GM23338 (cell line): ENCODE data around the gene C16orf74. TPM values are rescaled to one million over a fixed set of nuclear protein-coding genes. Genes with fewer than 3 reads are reported as not detected.

Experiments used
- ATAC-seq: fragments of 200-7000 bp; cut with Tn5 transposase; 3 replicates; pipeline ENCODE4 v1.9.1; 2020
- DNase-seq: peaks from one replicate; pipeline ENCODE4 v3.0.0-alpha.2; 2015; ENCODE audit warnings: low spot score
- H2AFZ ChIP-seq: fragments of 200-600 bp; sonication (generic); 2 replicates; pipeline ENCODE4 v1.8.0; 2016; ENCODE audit warnings: antibody characterized with exemption, mild to moderate bottlenecking, moderate library complexity
- H3F3A ChIP-seq: fragments of 200-600 bp; sonication (generic); replicated peaks from 2 replicates; pipeline ENCODE4 v1.8.0; 2017; ENCODE audit warnings: antibody characterized with exemption, mixed run types, low read depth
- H3K27ac ChIP-seq: fragments of 200-600 bp; sonication (generic); 2 replicates; pipeline ENCODE4 v1.6.1; 2016; ENCODE audit warnings: low read depth
- H3K27me3 ChIP-seq: fragments of 200-600 bp; sonication (generic); 2 replicates; pipeline ENCODE4 v1.8.0; 2016; ENCODE audit warnings: mild to moderate bottlenecking, mixed run types, moderate library complexity; ENCODE audit not compliant: insufficient read depth
- H3K36me3 ChIP-seq: fragments of 200-600 bp; sonication (generic); 2 replicates; pipeline ENCODE4 v1.8.0; 2016; ENCODE audit warnings: mild to moderate bottlenecking; ENCODE audit not compliant: insufficient read depth
- H3K4me1 ChIP-seq: fragments of 200-600 bp; sonication (generic); 2 replicates; pipeline ENCODE4 v1.8.0; 2016; ENCODE audit warnings: mild to moderate bottlenecking, moderate library complexity; ENCODE audit not compliant: insufficient read depth
- H3K4me2 ChIP-seq: fragments of 200-600 bp; sonication (generic); 2 replicates; pipeline ENCODE4 v1.7.1; 2017; ENCODE audit warnings: mixed run types
- H3K4me3 ChIP-seq: fragments of 200-600 bp; sonication (generic); 2 replicates; pipeline ENCODE4 v1.6.1; 2016; ENCODE audit warnings: mixed run types
- H3K79me2 ChIP-seq: fragments of 200-600 bp; sonication (generic); replicated peaks from 2 replicates; pipeline ENCODE4 v1.8.0; 2017; ENCODE audit warnings: mild to moderate bottlenecking; ENCODE audit not compliant: insufficient read depth
- H3K9me2 ChIP-seq: fragments of 200-600 bp; sonication (generic); 2 replicates; pipeline ENCODE4 v1.8.0; 2017; ENCODE audit not compliant: insufficient read depth
- H4K20me1 ChIP-seq: fragments of 200-600 bp; sonication (generic); replicated peaks from 2 replicates; pipeline ENCODE4 v1.8.0; 2017; ENCODE audit warnings: mild to moderate bottlenecking; ENCODE audit not compliant: insufficient read depth
- H3K27ac Mint-ChIP-seq: 2 replicates; pipeline ENCODE4 v1.8.0; 2020; ENCODE audit warnings: inconsistent platforms, mild to moderate bottlenecking, moderate library complexity, mixed read lengths
- H3K27me3 Mint-ChIP-seq: 3 replicates; pipeline ENCODE4 v1.8.0; 2022; ENCODE audit warnings: low read depth, mild to moderate bottlenecking, moderate library complexity, mixed read lengths, inconsistent platforms; ENCODE audit not compliant: insufficient read depth, poor library complexity
- H3K36me3 Mint-ChIP-seq: 3 replicates; pipeline ENCODE4 v1.8.0; 2021; ENCODE audit warnings: low read depth, mild to moderate bottlenecking, inconsistent platforms, moderate library complexity, mixed read lengths
- H3K4me1 Mint-ChIP-seq: 3 replicates; pipeline ENCODE4 v1.8.0; 2020; ENCODE audit warnings: mild to moderate bottlenecking, inconsistent platforms, mixed read lengths
- H3K4me3 Mint-ChIP-seq: 3 replicates; pipeline ENCODE4 v1.8.0; 2021; ENCODE audit warnings: moderate library complexity, mild to moderate bottlenecking, inconsistent platforms, mixed read lengths
- H3K9me3 Mint-ChIP-seq: 3 replicates; pipeline ENCODE4 v1.8.0; 2020; ENCODE audit warnings: moderate library complexity, mild to moderate bottlenecking, inconsistent platforms, mixed read lengths
- CREB1 ChIP-seq: fragments of 250-450 bp; sonication (Bioruptor Pico); IDR thresholded peaks from 2 replicates; pipeline ENCODE4 v1.5.0; 2020; ENCODE audit warnings: low read depth, mild to moderate bottlenecking, moderate library complexity
- CTCF ChIP-seq, 2 experiments: fragments of 200-600 bp in 1 of 2; sonication (generic) in 1 of 2; conservative IDR thresholded peaks; 2 replicates each; pipeline versions ENCODE4 v1.5.1 to v1.6.1; 2016 to 2017; ENCODE audit warnings: antibody characterized with exemption in 2 of 2, low read depth in 2 of 2, mild to moderate bottlenecking in 2 of 2, moderate library complexity in 1 of 2
- EZH2 ChIP-seq: fragments of 200-600 bp; sonication (generic); IDR thresholded peaks from one replicate; pipeline ENCODE4 v1.8.0; 2017; ENCODE audit warnings: antibody characterized with exemption, mild to moderate bottlenecking, low read depth; ENCODE audit not compliant: unreplicated experiment
- EZH2phosphoT487 ChIP-seq: fragments of 200-600 bp; sonication (generic); IDR thresholded peaks from one replicate; pipeline ENCODE4 v1.8.1; 2018; ENCODE audit warnings: antibody characterized with exemption; ENCODE audit not compliant: unreplicated experiment
- JUNB ChIP-seq: IDR thresholded peaks from one replicate; pipeline ENCODE4 v1.6.1; 2016; ENCODE audit warnings: antibody characterized with exemption; ENCODE audit not compliant: unreplicated experiment
- NANOG ChIP-seq: IDR thresholded peaks from 2 replicates; pipeline ENCODE4 v1.6.1; 2016; ENCODE audit warnings: antibody characterized with exemption, borderline replicate concordance
- POLR2AphosphoS5 ChIP-seq: IDR thresholded peaks from 2 replicates; pipeline ENCODE4 v1.6.1; 2016; ENCODE audit warnings: antibody characterized with exemption, low read depth
- ZNF462 ChIP-seq: fragments of 250-450 bp; sonication (Bioruptor Pico); IDR thresholded peaks from 2 replicates; pipeline ENCODE4 v1.5.0; 2020; ENCODE audit warnings: mild to moderate bottlenecking, moderate library complexity
- polyA plus RNA-seq: library from polyadenylated mRNA; unstranded; fragments of >200 nt; fragmentation: Nextera tagmentation; extraction: Ambion mirVana; gene quantifications from 2 replicates; pipeline ENCODE4 v1.2.1, GENCODE V29; 2016
- total RNA-seq: library from RNA; depleted of rRNA; stranded (reverse); fragments of >200 nt; shearing (Covaris generic); gene quantifications from 2 replicates; pipeline ENCODE4 v1.2.3, GENCODE V29; 2014
- TF ChIP-seq, protein P1 (sequence below): IDR thresholded peaks from 2 replicates; pipeline ENCODE4 v1.6.1; 2016; ENCODE audit warnings: antibody characterized with exemption

The C16orf74 gene
- total and polyA plus RNA-seq, 2 experiments from 2014 or later, result 12.1 to 19.1 TPM

- TF ChIP-seq ZNF462 (CRISPR knock-in tag) (no peak), EZH2phosphoT487 (no peak)
- Histone ChIP-seq H3K27ac (no peak overlapping the region), H3F3A (peaks cover 3% of the 10 kb centered on the region; the same call in 1 of the 2 replicates), H3K4me3 (peak overlapping the region; percentile 87), H3K4me1 (peaks cover 49% of the 10 kb centered on the region), H3K36me3 (no peaks in the 10 kb centered on the region), H3K4me2 (peak overlapping the region; percentile 95), H4K20me1 (no peaks in the 10 kb centered on the region; the same call in 1 of the 2 replicates), H3K27me3 (peaks cover 27% of the 10 kb centered on the region), H3K79me2 (0 out of 2 replicates have a peak, but pooled peaks cover 3% of the 10 kb centered on the region), H2AFZ (peak overlapping the region; percentile 93), H3K9me2 (no peaks in the 10 kb centered on the region)
- peak overlapping the region; percentile 85 for H3K4me3 Mint-ChIP-seq
- H3K36me3 Mint-ChIP-seq, result no peaks in the 10 kb centered on the region
- no peaks in the 10 kb centered on the region for H3K9me3 Mint-ChIP-seq
- DNase-seq (no peak), ATAC-seq (peak; percentile 9)
- peaks cover 50% of the 10 kb centered on the region for H3K4me1 Mint-ChIP-seq
- H3K27me3 Mint-ChIP-seq, result peaks cover 41% of the 10 kb centered on the region
- H3K27ac Mint-ChIP-seq, result no peak overlapping the region
Observed at GRCh38 chr16:85749771-85750145, 1.1 kb downstream of the C16orf74 start.

- Histone ChIP-seq H3K4me2 (peak overlapping the region; percentile 64), H3K36me3 (no peaks in the 10 kb centered on the region), H4K20me1 (no peaks in the 10 kb centered on the region; the same call in 1 of the 2 replicates), H2AFZ (no peak overlapping the region), H3K27ac (no peak overlapping the region), H3F3A (0 out of 2 replicates have a peak, but pooled peaks cover 3% of the 10 kb centered on the region), H3K9me2 (no peaks in the 10 kb centered on the region), H3K4me1 (peaks cover 29% of the 10 kb centered on the region), H3K79me2 (0 out of 2 replicates have a peak, but pooled peaks cover 3% of the 10 kb centered on the region), H3K27me3 (peaks cover 15% of the 10 kb centered on the region), H3K4me3 (no peak overlapping the region)
- Mint-ChIP-seq H3K4me3 (no peak overlapping the region), H3K27ac (peak overlapping the region; percentile 65; the same call in 1 of the 2 replicates), H3K36me3 (no peaks in the 10 kb centered on the region; the same call in 2 of the 3 replicates), H3K9me3 (no peaks in the 10 kb centered on the region), H3K4me1 (peaks cover 27% of the 10 kb centered on the region), H3K27me3 (peaks cover 15% of the 10 kb centered on the region)
- ATAC-seq (peak; percentile 32), DNase-seq (no peak)
- TF ChIP-seq EZH2phosphoT487 (no peak), NANOG (no peak), EZH2 (no peak), CTCF (conservative IDR thresholded peaks at IDR 0.05; ENCODE audit: low read depth in 2 of 2) (no peak), CREB1 (CRISPR knock-in tag) (no peak), POLR2AphosphoS5 (no peak), JUNB (no peak)
- TF ChIP-seq, protein P1, sequence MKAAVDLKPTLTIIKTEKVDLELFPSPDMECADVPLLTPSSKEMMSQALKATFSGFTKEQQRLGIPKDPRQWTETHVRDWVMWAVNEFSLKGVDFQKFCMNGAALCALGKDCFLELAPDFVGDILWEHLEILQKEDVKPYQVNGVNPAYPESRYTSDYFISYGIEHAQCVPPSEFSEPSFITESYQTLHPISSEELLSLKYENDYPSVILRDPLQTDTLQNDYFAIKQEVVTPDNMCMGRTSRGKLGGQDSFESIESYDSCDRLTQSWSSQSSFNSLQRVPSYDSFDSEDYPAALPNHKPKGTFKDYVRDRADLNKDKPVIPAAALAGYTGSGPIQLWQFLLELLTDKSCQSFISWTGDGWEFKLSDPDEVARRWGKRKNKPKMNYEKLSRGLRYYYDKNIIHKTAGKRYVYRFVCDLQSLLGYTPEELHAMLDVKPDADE, result no peak
Observed at GRCh38 chr16:85746460-85747215, 4.3 kb downstream of the C16orf74 start.
